ENCODE measurements around the gene MGA.

Gene MGA

DNA sequence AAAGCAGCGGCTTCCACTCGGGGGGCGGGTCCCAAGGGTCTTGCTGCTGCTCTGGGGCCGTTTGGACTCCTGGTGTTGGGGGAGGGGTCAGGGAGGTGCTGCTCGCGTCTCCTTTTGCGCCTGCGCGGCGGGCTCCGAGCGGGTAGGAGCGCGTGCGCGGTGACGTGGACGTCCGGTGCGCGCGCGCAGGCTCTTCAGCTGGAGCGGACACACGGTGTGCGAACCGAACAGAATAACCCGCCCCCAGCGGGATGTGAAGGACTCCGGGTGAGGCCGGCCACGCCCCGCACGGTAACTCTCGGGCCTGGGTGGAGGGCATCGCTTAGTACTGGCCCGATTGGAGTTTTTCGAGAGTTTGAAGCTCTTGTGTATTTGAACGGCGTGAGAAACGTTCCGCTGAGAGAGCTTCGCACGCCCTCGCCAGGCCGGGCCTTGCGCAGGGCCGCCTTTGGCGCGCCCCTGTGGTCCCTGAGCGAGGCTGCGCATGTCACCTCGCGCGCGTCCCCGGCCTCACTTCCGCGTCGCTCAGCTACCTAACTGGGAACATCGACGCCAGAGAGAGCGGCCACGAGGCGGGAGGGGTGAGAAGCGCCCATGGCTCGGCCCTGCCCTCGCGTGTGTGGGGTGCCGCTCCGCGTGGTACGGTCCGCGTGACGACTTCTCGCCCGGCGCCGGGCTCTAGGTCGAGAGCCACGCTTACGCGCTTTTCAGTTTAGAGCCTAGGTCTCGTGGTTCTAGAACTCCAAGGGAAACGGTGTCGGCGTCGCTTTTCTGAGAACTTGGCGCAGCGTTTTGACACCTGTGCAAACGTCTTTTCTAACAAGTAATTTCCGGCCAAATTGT is at the start of gene MGA:
TSS of gene MGA (plus strand) at position 171 of the 843 bp plus-strand sequence.
- DNase-seq, result peak; percentile 84

DNA sequence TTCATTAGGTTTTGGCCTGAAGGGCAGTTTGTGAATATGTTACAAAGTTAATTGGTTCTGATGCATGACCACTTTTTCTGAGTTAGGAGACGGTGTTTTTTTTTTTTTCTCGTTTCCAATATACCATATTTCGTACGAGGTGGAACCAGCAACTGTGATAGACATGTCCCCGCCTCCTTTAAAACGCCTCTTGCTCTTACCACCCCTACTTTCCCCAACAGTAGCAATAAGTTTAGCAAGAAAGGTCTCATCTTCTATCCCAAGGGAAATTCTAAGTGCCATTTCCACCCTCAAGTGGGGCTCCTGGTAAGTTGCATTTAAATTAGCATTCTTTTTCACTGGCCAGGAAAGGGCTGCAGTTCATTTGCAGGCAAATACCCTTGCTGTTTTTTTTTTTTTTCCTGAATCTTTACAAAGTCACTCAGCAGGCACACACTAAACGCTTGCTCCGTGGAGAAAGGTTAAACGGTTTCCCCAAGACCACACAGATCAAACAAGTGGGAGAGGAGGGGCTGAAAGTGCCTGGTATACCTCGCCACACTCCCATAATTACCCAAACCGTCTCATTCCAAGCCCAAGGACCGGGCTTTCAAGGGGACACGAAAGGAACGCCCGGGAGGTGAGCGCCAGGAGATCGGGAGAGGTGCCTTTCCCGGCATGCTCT is 39.5 kb upstream of the MGA start:
- DNase-seq, result no peak

DNA sequence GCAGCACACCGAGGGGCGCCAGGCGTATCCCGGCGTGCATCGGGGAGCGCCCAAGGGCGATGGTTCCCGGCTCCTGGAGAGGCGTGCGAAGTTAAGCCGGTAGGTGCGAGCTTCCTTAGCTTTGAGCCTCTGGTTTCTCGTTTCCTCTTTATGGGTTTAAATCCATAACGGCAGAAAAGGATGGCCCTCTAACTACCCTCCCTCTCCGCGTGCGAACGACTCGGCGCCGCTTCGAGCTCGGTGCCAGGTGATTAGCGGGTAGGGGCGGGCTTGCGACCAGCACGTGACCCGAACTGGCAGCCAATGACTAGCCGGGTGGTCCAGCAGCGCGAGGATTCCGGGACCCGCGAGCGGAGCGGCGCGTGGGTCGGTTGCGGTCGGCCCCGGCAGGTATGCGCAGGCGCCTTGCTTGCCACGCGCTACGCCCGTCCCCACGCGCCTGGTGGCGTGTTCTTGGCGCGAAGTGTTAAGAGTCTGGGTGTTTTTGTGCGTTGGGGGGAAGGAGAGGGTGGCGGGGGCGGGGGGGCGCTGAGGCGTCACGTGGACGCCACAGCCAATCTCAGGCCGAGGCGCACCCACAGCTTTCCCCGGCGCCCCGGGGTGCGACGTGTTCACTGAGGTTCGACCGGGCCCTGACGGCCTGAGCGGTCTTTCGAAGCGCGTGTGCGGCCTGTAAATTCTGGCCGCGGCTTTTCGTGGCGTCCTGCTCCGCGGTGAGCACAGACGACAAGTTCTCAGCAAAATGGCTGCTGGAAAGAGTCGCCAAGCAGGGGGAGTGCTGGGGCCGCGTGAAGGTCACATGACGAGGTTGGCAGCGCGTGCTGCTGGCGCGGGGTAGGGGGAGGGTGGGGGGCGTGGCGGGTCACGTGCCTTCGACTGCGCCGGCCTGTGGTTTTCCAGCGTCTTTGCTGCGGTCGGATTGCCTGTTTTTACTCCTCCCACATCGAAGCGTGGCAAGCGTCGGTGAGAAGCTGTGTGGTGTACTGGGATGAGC is 38.7 kb upstream of the MGA start:
- peak; percentile 91 for DNase-seq

- no peak for DNase-seq
These were observed 37.3 kb upstream of the MGA start for GRCh38 chr15:41622901-41623300.

- DNase-seq, result no peak
These were observed 33.0 kb upstream of the MGA start for GRCh38 chr15:41627203-41627602.

DNA sequence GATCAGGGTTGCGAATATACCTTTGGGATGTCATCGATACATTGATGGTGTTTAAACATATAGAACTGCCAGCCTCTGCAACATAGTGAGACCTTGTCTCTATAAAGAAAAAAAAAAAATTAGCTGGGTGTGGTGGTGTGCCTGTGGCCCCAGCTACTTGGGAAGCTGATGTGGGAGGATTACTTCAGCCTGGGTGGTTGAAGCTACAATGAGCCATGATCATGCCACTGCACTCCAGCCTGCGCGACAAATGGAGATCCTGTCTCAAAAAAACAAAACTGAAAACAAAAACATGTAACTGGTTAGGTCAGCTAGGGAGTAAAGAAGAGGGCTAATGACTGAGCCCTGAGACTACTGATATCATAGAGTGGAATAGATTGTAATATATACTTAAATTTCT is 30.7 kb upstream of the MGA start:
- no peak for DNase-seq

DNA sequence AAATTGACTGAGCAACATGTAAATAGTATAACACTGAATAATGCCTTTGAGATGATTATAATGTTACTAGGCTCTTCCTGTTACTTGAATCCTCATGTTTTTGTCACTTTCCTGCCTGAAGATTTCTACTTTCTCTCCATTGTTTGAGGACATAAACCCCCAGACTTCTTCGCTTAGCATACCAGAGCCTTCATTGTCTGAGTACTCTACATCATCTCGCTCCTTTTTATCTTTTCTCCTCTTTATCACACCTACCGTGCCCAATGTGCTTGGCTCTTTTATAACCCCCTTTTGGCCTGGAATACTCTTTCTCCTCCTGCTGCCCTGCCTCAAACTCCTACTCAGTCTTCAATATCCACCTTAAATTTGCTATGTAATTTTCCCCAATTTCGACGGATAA is 30.3 kb upstream of the MGA start:
- DNase-seq, result no peak

DNA sequence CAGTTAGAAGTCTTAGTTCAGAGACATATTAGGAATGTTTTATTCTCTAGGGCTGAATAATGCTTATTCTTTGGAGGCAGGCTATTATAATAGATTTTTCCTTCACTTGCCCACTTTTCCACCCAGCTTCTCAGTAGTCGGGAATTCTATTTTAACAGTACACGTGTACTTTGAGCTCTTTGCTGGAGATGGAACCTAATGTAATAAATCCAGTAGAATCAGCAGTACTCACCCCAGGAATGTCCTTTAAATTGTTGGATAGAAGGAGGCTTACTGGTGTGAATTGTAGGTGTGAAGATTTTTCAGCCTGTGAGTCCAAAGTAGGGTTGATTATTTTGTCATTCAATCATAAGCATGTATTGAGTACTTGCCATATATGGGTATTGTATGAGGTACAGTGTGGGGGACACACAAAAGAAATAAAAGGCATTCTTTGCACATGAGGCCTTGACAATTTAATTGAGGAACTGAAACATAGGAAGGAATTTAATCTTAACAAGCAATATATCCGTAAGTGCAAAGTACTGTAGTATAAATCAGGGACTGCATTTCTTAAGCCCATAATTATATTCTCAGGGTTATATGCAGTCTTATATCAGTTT is 29.5 kb upstream of the MGA start:
- no peak for DNase-seq

- no peak for DNase-seq
These were observed 28.2 kb upstream of the MGA start for GRCh38 chr15:41631880-41632470.

DNA sequence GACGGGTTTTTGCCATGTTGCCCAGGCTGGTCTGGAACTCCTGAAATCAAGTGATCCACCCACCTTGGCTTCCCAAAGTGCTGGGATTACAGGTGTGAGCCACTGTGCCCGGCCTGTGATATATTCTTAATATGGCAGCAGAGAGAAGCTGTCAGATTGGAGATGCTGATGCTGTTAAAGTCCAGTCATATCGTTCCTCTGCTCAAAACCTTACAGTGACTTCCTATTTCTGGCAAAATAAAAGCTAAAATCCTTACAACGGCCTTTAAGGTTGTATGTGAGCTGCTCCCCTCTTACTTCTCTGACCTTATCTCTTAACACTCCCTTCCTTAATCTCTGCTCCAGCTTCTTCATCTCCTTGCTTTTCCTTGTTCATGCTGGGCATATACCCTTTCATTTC is 26.6 kb upstream of the MGA start:
- peak; percentile 16 for DNase-seq

DNA sequence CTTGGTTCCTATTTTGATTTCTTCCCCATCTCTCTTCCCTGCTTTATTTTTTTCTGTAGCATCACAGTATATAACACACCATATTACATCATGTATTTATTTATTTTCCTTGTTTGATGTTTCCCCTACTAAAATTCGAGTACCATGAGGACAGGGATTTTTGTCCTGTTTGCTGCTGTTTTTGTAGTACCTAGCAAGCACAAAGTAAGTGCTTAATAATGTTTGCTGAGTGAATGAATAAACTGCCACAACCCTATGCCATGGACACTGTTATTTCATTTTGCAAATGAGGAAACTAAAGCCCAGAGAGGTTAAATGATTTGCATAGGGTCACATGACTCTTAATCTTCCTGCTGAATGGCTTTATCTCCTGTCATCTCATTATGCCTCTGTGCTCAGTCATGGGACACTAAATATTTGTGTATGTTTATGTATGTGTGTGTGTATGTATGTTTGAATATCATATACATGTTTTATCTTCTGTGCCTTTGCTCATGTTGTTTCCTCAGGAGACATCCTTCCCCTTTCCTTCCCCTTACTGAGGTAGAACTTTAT is 26.1 kb upstream of the MGA start:
- peak; percentile 60 for DNase-seq

- no peak for DNase-seq
These were observed 23.1 kb upstream of the MGA start for GRCh38 chr15:41637086-41637485.

- DNase-seq, result no peak
These were observed 19.2 kb upstream of the MGA start for GRCh38 chr15:41640985-41641384.

- no peak for DNase-seq
These were observed 12.9 kb upstream of the MGA start for GRCh38 chr15:41647262-41647661.

GRCh38 chr15:41648097-41648496 is 12.1 kb upstream of the MGA start:
- DNase-seq, result no peak

DNA sequence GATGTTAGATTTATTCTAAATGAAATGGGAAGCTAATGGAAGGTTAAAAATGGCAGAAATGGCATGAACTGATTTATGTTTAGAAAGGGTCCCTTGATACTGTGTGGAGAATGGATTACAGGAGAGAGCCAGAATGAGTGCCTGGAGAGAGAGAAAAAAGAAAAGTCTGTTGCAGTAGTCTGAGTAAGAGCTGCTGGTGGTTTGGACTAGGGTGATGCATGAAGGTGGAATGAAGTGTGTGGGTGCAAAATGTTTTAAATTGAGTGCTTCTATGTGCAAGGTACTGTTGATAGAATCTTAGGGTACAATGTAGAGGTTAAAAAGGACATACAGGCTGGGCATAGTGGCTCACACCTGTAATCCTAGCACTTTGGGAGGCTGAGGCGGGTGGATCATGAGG is 11.4 kb upstream of the MGA start:
- no peak for DNase-seq

DNA sequence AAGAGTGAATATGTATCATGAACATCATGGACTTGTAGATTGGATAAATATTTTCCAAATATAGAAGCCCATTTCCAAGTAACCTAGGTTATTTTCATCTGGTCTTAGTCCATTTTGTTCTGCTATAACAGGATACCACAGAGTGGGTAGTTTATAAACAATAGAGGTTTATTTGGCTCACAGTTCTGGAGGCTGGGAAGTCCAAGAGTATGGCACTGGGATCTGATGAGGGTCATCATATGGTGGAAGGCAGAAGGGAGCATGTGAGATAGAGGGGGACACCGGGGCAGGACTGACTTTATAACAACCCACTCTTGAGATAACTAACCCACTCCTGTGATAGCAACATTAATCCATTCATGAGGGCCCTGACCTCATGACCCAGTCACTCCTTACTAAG is 9.4 kb upstream of the MGA start:
- DNase-seq, result no peak

- no peak for DNase-seq
These were observed 8.8 kb upstream of the MGA start for GRCh38 chr15:41651373-41651772.

- no peak for DNase-seq
These were observed 6.4 kb upstream of the MGA start for GRCh38 chr15:41653760-41654159.

- no peak for DNase-seq
These were observed 4.5 kb upstream of the MGA start for GRCh38 chr15:41655716-41656115.

GRCh38 chr15:41656188-41656587 is 4.0 kb upstream of the MGA start:
- no peak for DNase-seq

DNA sequence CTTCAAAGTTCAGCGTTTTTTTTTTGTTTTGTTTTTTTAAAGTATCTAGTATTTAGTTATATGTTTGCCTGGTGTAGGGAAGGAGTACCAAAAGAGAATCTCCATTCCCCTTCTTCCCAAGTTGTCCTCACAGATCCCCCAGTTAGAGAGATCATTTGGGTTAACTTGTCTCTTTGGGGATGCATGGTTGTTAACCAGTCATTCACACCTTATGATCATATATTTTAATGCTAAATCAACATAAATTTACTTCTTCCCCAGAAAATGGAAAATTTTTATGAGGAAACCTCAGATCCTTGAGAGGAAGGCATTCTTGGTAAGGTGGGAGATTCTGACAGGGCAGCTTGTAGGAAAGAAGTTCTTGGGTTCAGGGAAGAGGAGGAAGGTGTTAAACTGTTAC is 1.5 kb upstream of the MGA start:
- DNase-seq, result no peak
